GM12891 (cell line): ENCODE results near the gene PPT2.

ENCODE experiments used
- DNase-seq: peaks from one replicate; pipeline ENCODE4 v3.0.0; 2011; ENCODE audit warnings: low spot score; ENCODE audit not compliant: insufficient read length
- FAIRE-seq: peaks from 2 replicates; lab custom pipeline; 2011; peaks lifted over from hg19 to GRCh38; lab: Jason Lieb, UNC
- PAX5 ChIP-seq: IDR thresholded peaks from 2 replicates; pipeline ENCODE4 v1.6.1; 2011; ENCODE audit warnings: low read length, moderate library complexity, mild to moderate bottlenecking; ENCODE audit not compliant: insufficient read depth, severe bottlenecking
- POLR2A ChIP-seq: IDR thresholded peaks from 2 replicates; pipeline ENCODE4 v1.6.1; 2011; ENCODE audit warnings: low read depth, low read length, control low read depth
- POLR2AphosphoS5 ChIP-seq: IDR thresholded peaks from 2 replicates; pipeline ENCODE4 v1.6.1; 2011; ENCODE audit warnings: low read depth, low read length, control low read depth
- POU2F2 ChIP-seq: IDR thresholded peaks from 2 replicates; pipeline ENCODE4 v1.6.1; 2011; ENCODE audit warnings: low read depth, mild to moderate bottlenecking, control low read depth, low read length, moderate library complexity
- SPI1 ChIP-seq: IDR thresholded peaks from 2 replicates; pipeline ENCODE4 v1.6.1; 2011; ENCODE audit warnings: low read depth, low read length, control low read depth
- TAF1 ChIP-seq: IDR thresholded peaks from 2 replicates; pipeline ENCODE4 v1.6.1; 2011; ENCODE audit warnings: low read depth, low read length, control low read depth

The PPT2 gene

GRCh38 chr6:32194825-32195651 lies 41.1 kb downstream of the PPT2 start:
- TF ChIP-seq TAF1 (peak; percentile 51; the same call in 1 of the 2 replicates), POLR2A (peak; percentile 52), PAX5 (no peak), SPI1 (no peak), POU2F2 (0 out of 2 replicates have a peak, but pooled peaks have one; percentile 35), POLR2AphosphoS5 (no peak)
- DNase-seq (no peak), FAIRE-seq (peak; percentile 43)

GRCh38 chr6:32195652-32195901 lies 41.6 kb downstream of the PPT2 start:
- peak; percentile 96 for FAIRE-seq
- TF ChIP-seq PAX5 (no peak), POU2F2 (0 out of 2 replicates have a peak, but pooled peaks have one; percentile 1), SPI1 (no peak), POLR2A (no peak), TAF1 (no peak)
- peak; percentile 93 for DNase-seq

DNA sequence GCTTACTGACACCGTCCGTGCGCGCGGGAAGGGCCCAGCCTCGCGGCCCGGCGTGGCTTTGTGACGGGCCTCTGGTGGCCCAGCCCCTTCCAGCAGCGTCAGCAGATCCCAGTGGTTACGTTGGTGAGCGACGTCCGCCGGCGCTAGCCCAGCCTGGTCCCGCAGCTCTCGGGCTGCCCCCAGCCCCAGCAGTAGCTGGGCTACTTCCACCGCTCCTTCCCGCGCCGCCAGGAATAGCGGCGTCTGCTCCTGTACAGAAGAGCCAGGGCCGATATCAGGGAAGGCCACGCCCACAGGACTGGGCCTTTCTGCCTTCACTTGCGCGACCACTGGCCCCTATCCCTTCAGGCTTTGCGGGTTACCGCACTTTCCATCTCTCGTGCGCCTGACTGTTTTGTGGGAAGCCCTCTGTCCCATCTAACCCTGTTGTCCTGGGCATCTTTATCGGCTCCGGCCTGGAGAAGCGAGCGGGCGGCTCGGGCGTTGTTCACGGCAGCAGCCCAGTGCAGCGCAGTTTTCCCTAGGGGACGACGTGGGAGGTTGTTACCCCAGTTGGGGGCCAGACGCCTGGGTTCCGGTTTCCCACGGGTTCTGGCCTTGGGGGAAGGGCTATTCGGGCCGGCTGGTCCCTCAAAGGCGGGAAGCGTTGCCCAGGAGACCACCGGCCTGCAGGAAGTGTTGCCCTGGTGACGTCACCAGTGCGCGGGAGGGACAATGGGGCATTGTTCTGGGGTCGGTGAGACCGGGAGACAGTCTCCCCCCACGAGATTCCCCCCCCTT lies 42.2 kb downstream of the PPT2 start:
- TF ChIP-seq POLR2AphosphoS5 (peak; percentile 86), TAF1 (peak; percentile 64; the same call in 1 of the 2 replicates), POLR2A (peak; percentile 82), SPI1 (peak; percentile 29; the same call in 1 of the 2 replicates), POU2F2 (no peak), PAX5 (no peak)
- FAIRE-seq (no peak), DNase-seq (peak; percentile 64)

- no peak for TF ChIP-seq TAF1
- TF ChIP-seq POLR2AphosphoS5, result no peak
- TF ChIP-seq SPI1, result no peak
- TF ChIP-seq POLR2A, result no peak
- no peak for TF ChIP-seq PAX5
- no peak for TF ChIP-seq POU2F2
- DNase-seq (no peak), FAIRE-seq (peak; percentile 50)
Measured at GRCh38 chr6:32196682-32197616, 43.0 kb downstream of the PPT2 start.

DNA sequence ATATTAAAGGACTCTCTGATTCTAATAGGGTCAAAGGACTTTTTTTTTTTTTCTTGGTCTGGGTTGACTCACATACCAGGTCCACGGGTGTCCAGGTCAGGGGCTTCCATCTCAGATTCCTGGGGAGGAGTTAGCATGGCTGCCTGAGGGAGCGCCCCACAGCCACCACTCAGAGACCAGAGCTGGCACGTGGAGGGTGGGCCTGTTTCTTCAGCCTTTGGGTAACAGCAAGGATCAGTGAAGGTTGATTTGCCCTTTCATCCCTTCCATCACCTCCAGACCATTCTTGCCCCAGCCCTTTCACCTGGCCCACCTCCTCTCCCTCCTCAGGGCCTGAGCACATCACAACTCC lies 44.4 kb downstream of the PPT2 start:
- FAIRE-seq, result no peak

GRCh38 chr6:32198866-32199265 lies 44.9 kb downstream of the PPT2 start:
- no peak for TF ChIP-seq PAX5
- TF ChIP-seq POLR2A, result no peak
- TF ChIP-seq POU2F2, result no peak
- no peak for TF ChIP-seq TAF1
- no peak for TF ChIP-seq POLR2AphosphoS5
- TF ChIP-seq SPI1, result no peak
- FAIRE-seq (no peak), DNase-seq (no peak)

More for the DNA sequence above, 44.4 kb downstream of the PPT2 start:
- DNase-seq, result no peak
- no peak for TF ChIP-seq SPI1
- no peak for TF ChIP-seq POLR2AphosphoS5
- no peak for TF ChIP-seq POLR2A
- TF ChIP-seq POU2F2, result no peak
- no peak for TF ChIP-seq PAX5
- no peak for TF ChIP-seq TAF1

- TF ChIP-seq PAX5 (no peak), POLR2AphosphoS5 (no peak), TAF1 (no peak), SPI1 (no peak), POU2F2 (no peak), POLR2A (no peak)
- no peak for DNase-seq
- no peak for FAIRE-seq
Measured at GRCh38 chr6:32200711-32201475, 47.0 kb downstream of the PPT2 start.

DNA sequence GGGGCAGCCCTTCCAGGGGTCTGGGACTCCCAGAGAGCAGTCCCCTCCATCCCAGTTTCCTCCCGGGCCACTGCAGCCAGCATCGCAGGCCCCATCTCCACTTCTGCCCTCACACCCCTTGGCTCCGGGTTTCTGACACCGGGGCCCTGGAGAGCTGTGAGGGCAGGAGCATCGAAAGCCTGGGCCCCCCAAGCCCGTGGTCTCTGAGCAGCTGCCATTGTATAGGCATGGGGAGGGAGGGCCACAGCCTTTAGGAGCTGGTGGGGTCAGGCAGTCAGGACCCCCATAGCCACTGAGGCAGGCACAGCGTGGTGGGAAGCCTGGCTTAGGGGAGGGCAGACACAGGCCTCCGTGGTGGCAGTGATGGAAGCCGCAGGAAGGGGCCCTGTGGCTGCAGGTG lies 48.2 kb downstream of the PPT2 start:
- DNase-seq (no peak), FAIRE-seq (no peak)
- TF ChIP-seq PAX5, result no peak
- TF ChIP-seq TAF1, result no peak
